CD4-positive, alpha-beta T cell treated with Interleukin-12 subunit alpha and Interleukin-12 subunit beta, for 1 hour (primary cell): ENCODE results near the gene TGFBRAP1.

ENCODE experiments used
- DNase-seq: peaks from one replicate; pipeline ENCODE4 v3.0.0-alpha.2; 2020

TGFBRAP1 gene, protein sequence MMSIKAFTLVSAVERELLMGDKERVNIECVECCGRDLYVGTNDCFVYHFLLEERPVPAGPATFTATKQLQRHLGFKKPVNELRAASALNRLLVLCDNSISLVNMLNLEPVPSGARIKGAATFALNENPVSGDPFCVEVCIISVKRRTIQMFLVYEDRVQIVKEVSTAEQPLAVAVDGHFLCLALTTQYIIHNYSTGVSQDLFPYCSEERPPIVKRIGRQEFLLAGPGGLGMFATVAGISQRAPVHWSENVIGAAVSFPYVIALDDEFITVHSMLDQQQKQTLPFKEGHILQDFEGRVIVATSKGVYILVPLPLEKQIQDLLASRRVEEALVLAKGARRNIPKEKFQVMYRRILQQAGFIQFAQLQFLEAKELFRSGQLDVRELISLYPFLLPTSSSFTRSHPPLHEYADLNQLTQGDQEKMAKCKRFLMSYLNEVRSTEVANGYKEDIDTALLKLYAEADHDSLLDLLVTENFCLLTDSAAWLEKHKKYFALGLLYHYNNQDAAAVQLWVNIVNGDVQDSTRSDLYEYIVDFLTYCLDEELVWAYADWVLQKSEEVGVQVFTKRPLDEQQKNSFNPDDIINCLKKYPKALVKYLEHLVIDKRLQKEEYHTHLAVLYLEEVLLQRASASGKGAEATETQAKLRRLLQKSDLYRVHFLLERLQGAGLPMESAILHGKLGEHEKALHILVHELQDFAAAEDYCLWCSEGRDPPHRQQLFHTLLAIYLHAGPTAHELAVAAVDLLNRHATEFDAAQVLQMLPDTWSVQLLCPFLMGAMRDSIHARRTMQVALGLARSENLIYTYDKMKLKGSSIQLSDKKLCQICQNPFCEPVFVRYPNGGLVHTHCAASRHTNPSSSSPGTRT

GRCh38 chr2:105329561-105330495 is at the start of gene TGFBRAP1:
Gene TGFBRAP1 (minus strand): TSS chr2:105329735. CDS start chr2:105308301, 21,434 bp downstream.
- peak; percentile 63 for DNase-seq

DNA sequence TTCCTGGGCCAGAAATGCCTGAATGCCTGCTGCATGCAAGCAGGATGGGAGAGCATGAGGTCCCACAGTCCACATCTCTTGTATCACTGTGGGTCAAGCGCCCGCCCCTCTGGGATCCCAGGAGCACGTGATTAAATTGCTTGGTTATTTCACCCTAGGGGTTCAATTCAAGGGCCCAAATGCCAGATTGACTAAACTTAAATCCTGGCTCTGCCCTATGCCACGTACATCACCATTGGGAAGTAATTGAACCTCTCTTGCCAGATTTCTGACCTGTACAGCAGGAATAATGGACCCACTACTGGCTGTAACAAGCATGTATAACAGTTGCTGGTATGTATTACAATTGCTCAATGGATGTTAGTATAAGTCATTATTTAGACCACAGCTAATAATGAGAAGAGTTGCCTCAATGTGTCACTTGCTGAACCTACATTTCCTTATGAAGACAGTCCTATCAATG is 49.4 kb upstream of the TGFBRAP1 start:
- DNase-seq: no peak

DNA sequence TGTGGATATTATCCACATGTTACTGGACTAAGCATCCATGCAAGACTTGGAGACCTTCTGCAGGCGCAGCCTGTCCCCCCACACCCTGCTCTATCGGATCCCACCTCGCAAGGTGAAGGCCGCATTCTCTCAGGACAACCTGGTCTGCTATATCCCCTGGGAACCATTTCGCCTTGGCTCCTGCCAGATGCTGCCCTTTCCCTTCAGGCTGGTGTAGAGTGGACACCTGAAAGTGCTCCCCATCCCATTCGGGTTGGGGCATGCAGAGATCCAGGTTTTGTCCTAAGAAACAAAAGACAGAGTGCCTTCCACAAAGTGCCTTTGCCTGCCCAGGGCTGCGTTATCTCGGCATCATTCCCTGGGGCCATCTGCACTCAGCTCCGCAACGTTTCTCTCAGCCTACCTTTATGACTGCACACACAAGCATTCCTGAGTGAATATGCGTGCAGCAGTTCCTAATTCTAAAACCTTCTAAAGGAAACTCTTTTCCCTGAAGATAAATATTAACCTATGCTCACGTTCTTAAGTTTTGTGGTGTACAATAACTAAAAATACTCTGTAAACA is 48.8 kb upstream of the TGFBRAP1 start:
- no peak for DNase-seq

DNA sequence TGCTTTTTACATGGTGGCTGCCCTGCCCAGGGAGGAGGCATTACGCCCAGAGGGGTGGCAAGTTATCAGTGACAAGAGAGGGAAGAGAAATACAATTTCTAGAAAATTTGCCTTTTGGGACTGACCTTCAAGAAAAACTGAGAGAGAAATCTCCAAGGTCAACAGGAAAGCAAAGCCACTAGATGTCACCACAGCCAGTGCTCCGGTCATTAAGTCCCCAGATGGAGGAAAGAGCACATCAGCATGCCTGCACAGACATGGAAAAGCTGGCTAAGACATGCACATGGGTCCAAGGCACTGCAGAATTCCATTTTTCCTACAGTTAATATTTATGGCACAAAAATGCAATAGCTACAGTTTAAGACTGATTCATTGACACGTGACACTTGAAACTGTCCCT is 48.3 kb upstream of the TGFBRAP1 start:
- no peak for DNase-seq

GRCh38 chr2:105376789-105377240 is 47.3 kb upstream of the TGFBRAP1 start:
- DNase-seq: no peak

- DNase-seq: no peak
Observed at GRCh38 chr2:105376010-105376409, 46.5 kb upstream of the TGFBRAP1 start.

DNA sequence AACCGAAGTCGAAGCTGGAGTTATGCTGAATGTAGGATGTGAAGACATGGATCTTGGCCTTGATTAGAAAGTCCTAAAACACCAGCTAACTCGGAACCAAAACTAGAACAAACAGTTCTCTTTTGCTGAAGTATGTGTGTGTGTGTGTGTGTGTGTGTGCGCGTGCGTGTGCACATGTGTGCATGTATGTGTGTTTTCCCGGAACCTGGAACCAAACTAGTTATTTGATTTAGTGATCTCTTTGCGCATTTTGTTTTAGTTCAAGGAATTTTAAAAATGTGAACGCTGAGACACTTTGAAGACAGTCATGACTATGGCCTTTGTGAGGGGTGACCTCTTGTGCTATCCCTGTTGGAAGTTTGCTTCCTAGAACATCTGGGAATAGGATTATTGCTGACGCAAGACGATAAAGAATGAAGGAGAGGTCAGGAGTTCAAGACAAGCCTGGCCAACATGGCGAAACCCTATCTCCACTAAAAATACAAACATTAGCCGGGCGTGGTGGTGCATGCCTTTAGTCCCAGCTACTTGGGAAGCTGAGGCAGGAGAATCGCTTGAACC is 45.5 kb upstream of the TGFBRAP1 start:
- no peak for DNase-seq

DNA sequence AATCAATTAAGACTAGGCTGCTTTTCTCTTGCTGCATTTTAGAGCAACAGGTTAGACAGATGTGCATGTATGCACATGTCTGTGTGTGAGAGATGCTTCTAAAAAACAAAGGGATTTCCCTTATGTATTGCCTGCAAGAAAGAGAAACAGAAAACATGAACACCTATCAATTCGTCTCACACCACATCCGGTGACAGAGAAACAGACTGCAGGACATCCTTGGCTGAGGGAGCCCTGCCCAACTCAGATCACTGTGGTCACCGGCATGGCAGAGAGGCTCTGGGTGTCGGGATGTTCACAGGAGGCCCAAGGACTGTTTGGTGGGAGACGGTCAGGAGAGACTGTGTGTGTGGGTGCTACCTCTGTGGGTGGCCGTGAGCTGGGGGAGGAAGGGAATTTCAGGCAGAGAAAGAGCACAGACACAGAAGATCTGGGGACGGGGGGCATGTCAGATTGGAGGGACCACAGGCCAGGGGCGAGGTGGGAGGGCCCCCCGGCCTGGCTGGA is 44.4 kb upstream of the TGFBRAP1 start:
- DNase-seq: peak; percentile 45

- DNase-seq: no peak
Observed at GRCh38 chr2:105373344-105373781, 43.8 kb upstream of the TGFBRAP1 start.

DNA sequence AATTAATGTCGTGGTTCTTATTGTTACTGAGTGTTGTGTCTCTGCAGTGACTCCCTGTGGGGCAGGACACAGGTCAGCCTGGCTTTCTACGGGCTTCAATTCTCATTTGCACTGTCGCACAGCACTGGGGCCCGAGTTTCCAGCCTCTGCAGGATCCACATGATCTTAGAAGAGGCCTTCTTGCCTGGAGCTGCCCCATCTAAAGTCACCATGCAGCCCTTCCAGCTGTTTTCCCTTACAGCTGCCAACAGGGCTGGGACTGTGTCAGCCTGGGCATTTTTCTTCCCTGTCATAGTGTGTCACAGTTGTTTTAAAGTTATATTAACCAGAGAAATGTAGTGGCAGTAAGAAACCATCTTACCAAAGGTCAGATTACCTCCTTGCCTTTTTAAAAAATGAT is 42.3 kb upstream of the TGFBRAP1 start:
- no peak for DNase-seq

- DNase-seq: no peak
Observed at GRCh38 chr2:105371156-105371555, 41.6 kb upstream of the TGFBRAP1 start.

GRCh38 chr2:105369777-105370690 is 40.5 kb upstream of the TGFBRAP1 start:
- DNase-seq: peak; percentile 85

GRCh38 chr2:105368759-105369408 is 39.3 kb upstream of the TGFBRAP1 start:
- no peak for DNase-seq

DNA sequence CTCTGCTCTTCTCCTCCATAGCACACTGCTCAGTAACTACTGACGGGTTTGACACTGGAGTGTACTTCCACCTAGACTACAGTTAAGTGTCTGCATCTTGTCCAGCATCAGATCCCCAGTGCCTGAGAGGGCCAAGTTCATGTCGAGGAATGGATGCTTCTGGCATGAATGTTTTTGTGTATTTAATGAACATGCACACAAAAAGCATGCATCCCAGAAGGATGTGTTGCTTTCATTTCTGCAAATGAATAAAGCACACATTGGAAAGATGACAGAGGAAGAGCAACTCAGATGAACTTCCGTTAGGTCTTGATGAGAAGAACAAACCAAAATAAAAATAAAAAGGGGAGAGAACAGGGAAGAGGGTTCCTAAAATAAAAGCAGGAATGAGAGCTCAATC is 35.7 kb upstream of the TGFBRAP1 start:
- DNase-seq: no peak

GRCh38 chr2:105364436-105365139 is 35.1 kb upstream of the TGFBRAP1 start:
- no peak for DNase-seq

DNA sequence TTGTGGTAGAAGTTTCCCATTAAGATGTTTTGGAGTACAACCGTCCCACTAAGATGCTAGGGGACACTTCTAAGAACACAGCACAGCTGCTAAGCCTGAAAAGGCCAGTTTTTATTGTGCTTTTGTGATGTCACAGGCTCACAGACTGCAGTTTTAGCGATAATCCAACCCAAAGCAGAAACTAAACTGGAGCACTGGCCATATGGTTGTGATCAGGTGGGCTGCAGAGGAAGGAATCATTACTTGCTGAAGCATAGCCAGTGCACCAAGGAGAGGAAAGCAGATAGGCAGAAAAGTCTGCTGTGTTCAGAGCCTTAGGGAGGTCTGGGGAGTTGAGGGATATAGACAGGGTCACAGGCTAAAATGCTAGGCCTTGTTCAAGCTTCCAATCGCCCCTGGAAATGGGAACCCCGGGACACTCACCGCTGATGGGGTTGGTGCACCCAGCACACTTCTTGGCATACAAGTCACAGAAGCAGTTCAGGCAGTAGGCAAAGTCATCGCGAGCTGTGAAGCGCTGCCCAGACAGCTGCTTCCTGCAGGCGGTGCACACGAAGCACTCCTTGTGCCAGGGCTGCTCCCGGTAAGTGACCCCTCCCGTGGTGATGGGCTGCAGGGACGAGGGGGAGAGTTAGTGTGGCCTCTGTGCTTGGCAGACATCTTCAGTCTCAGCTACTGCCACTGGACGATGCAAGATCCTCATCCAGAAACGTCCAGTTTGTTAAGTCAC is 33.5 kb upstream of the TGFBRAP1 start:
- DNase-seq: no peak

GRCh38 chr2:105361102-105361889 is 31.8 kb upstream of the TGFBRAP1 start:
- DNase-seq: no peak

GRCh38 chr2:105358593-105358992 is 29.1 kb upstream of the TGFBRAP1 start:
- DNase-seq: no peak
